ENCODE data around the gene UNC5A.

DNA sequence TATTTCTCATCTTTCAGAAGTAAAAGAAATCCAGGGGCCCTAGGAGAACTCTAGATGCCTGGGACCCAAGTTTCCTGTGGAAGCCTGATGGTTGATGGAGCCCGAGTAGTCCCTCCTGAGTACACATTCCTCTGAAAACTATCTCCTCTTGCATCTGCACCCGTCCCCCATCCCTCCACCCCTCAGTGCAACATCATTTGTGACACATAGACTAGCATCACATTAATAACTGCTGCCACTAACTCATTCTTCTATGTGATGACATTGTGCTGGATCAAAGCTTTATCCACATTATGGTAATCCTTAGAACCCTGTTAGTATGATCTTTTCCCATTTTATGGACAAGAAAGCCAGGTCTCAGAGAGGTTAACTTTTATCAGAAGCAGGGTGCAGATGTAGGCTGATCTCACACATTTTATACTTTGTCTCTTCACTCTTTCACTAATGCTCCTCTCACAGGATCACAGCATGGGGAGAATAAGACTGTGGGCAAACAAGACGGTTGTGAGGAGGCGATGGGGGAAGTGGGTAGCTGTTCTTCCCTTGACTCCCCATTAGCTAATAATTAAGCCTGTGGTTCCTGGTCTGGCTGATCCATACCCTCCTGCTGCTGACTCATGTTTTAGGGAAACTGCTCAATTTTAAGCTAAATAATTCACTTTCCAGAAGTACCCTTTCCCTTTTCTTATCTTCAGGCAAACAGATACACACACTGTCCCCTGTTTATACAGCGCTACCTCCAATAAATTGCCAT is 92.7 kb downstream of the UNC5A start:
- TF ChIP-seq POLR2AphosphoS5 (IDR thresholded peaks at IDR 0.05; ENCODE audit: low read depth, low read length), result no peak
- TF ChIP-seq FOXP2 (optimal IDR thresholded peaks at IDR 0.05; ENCODE audit: borderline replicate concordance, extremely low read depth, extremely low read length, insufficient read depth), result no peak
- no peak for TF ChIP-seq TAF1 (IDR thresholded peaks at IDR 0.05; ENCODE audit: borderline replicate concordance, insufficient read depth, low read length)
- TF ChIP-seq, protein P1, sequence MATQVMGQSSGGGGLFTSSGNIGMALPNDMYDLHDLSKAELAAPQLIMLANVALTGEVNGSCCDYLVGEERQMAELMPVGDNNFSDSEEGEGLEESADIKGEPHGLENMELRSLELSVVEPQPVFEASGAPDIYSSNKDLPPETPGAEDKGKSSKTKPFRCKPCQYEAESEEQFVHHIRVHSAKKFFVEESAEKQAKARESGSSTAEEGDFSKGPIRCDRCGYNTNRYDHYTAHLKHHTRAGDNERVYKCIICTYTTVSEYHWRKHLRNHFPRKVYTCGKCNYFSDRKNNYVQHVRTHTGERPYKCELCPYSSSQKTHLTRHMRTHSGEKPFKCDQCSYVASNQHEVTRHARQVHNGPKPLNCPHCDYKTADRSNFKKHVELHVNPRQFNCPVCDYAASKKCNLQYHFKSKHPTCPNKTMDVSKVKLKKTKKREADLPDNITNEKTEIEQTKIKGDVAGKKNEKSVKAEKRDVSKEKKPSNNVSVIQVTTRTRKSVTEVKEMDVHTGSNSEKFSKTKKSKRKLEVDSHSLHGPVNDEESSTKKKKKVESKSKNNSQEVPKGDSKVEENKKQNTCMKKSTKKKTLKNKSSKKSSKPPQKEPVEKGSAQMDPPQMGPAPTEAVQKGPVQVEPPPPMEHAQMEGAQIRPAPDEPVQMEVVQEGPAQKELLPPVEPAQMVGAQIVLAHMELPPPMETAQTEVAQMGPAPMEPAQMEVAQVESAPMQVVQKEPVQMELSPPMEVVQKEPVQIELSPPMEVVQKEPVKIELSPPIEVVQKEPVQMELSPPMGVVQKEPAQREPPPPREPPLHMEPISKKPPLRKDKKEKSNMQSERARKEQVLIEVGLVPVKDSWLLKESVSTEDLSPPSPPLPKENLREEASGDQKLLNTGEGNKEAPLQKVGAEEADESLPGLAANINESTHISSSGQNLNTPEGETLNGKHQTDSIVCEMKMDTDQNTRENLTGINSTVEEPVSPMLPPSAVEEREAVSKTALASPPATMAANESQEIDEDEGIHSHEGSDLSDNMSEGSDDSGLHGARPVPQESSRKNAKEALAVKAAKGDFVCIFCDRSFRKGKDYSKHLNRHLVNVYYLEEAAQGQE (IDR thresholded peaks at IDR 0.05; ENCODE audit: insufficient read depth in 1 of 2, low read depth in 2 of 2, low read length in 2 of 2), result no peak

Data from PFSK-1 (cell line).